ENCODE data around the gene ZMIZ1.
A peak's percentile ranks its signal among the peaks of the same experiment; 100 is the strongest.

Gene ZMIZ1

DNA sequence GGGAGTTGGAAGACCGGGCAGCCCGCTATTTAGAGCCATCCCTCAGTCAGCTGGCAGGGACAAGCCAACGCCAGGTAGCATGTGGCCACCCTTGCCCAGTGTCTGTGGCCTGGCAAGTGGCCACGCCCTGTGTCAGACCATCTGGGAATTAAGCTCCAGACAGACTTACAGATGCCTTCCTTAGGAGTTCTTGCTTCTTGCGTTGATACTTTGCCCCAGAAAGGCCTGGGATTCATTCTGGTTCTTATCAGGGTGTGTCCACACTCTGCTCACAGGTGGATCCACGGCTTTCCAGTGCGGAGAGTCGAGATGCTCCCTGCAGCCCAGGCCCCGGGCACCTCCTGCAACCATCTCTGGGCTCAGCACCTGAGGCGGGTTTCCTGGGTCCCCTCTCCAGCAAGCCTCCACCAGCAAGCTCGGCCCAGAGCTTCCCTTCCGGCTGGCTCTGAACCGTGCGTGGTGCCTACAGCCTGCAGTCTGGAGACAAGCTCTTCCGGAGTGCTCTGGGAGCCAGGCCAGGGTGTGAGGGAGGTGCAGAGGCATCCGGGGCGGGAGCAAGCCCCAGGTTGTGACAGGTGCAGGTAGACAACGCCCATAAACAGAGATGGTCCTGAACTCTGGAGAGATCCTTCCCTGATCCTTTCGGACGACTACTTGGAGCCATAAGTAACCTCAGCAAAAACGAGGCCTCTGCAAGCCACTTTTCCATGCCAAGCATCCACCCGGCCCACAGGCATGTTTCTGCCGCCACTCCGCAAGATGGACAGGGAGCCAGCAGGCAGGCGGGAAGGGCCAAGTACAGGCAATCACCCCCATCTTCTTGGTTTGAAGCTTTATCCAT lies 246.2 kb downstream of the ZMIZ1 start:
- DNase-seq = no peak

DNA sequence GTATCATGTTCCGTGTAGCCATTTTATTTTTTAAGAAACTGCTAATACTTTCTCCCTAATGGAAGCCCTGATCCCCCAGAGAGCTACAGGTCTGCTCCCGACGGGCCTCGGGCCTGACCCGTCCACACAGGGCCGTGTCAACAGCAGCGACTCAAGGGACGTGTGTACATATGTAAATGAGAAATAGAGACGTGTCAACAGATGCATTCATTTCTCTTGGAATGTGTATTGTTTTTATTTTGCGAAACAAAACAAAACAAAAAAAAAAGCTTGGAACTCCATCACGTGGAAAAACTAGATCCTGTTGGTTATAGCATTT lies 246.8 kb downstream of the ZMIZ1 start:
- no peak for DNase-seq

DNA sequence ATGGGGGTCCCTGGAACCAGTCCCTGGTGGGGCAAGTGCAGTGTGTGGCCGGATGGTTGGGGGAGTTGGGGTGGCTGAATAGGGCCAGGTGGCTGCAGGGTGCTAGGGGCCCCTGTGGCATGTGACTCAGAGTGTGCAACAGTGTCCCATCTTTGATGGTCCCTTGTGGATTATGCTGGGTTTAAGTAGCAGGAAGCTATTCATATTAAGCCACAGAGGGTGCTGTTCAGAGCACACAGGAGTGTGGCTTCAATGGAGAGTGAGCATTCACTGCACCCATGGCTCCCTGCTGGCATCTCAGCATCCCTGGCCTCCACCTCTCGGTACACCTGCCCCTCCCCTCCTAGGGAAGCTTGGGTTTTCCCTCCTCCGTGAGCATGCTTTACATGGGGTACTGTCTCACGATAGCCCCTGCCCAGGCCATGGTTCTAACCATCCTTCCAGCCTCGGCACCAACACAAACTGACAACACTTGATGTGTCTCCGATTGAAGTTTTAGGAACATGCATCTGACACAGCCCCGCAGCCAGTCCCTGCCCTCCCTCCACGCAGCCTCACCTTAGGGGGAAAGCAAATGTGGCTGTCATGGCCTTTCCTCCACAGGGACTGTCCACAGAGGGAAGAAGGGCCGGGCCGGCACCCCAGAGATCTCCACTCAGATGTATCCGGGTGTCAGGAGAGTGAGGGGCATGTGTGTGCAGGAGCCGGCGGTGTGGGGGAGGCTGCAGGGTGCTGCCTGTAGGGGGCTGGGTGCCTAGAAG lies 248.1 kb downstream of the ZMIZ1 start:
- peak; percentile 77 for DNase-seq

DNA sequence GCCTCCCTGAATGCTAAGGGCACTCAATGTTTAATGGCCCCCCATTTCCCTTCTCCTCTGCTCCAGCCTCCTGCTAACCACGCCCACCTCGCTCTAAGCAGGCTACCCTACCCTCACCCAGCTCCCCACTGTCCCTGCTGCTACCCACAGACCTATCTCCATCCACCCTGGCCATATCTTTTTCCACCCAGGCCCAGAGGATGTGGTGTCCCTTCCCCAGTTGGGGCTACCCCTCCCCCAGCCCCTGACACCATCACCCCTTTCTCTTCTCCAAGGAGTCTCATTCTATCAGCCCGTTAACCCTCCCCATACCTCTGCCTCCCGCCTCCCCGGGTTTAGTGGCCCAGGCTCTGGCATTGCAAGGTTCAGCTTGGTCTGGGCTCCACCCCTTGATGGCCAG lies 249.6 kb downstream of the ZMIZ1 start:
- no peak for DNase-seq

DNA sequence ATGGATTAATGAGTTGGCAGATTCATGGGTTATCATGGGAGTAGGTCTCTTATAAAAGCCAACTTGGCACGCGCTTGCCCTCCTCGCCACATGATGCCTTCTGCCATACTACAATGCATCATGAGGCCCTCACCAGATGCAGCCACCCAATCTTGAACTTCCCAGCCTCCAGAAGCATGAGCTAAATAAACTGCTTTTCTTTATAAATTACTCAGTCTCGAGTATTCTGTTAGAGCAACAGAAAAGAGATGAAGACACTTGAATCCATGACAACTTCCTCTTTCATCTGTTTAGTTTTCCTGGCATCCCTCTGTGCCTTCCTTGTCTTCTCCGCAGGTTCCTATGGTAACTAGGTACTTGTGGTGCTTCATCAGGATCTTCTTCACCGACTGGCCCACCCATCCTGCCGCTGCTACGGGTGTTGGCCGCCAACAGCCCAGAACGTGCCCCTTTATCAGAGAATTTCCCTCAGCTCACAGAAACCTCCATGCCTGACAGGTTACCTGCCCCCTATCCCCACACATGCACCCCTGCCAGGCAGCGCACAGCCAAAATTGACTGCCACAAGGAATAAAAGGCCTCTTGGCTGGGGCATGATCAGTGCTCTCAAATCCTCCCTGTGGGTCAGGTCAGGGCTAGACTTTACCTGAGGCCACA lies 250.5 kb downstream of the ZMIZ1 start:
- peak; percentile 65 for DNase-seq

DNA sequence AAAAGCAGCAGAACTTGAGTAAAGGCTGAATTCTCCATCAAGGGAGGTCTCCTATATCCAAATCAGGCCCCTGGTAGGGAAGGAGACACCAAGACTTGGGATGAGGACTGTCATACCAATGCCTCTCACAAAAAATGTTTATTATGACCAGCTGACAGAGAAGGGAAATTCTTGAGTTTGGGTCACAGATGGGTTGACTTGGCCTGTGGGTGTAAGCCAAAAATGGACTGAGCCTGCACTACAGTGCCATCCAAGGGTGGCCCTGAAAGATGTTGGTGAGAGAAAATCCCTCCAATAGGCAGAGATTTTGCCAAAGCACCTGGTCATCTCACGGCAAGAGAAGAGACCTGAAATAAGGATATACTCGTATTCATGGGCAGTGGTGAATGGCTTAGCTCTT lies 251.6 kb downstream of the ZMIZ1 start:
- DNase-seq = no peak

DNA sequence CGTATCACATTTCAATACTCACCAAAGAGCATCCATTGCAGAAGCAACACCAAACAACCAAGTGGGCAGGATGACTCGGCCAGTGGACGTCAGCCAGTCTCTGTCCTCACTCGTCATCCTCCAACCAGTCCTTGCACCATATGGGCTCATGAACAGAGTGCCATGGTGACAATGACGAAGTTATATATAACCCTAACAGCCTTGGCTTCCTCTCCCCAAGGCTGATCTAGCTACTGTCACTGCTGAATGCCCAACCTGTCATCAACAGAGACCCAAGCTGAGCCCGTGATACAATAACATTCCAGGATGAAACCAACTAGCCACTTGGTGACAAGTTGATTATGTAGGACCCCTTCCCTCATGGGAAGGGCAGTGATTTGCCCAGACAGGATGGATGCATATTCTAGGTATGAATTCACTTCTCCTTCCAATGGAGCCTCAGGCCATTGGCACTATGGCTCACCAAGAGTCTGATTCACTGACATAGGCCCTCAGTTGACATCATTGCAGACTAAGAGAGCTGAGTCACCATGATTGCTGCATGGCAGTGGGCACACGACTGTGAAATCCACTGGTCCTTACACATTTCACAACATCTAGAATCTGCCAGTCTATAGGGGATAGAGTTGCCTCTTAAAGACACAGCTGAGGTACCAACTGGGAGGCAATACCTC lies 252.2 kb downstream of the ZMIZ1 start:
- DNase-seq = no peak

DNA sequence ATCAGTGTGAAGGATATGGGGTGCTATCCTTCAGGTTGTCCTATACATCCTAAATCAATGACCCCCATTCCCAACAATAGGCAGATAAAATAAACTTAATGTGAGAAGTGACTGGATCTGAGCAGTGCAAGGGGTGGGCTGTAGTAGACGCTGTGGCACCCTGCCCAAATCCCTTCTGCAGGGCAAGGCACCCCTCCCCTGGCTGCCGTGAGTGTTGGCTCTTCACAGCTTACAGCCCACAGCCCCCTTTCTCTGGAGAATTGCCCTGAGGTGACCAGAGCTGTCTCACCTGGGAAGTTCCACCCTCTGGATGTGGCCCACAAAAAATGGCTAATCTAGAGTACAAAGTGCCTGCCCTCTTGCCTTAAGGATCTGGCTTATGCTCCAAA lies 252.7 kb downstream of the ZMIZ1 start:
- DNase-seq = no peak

DNA sequence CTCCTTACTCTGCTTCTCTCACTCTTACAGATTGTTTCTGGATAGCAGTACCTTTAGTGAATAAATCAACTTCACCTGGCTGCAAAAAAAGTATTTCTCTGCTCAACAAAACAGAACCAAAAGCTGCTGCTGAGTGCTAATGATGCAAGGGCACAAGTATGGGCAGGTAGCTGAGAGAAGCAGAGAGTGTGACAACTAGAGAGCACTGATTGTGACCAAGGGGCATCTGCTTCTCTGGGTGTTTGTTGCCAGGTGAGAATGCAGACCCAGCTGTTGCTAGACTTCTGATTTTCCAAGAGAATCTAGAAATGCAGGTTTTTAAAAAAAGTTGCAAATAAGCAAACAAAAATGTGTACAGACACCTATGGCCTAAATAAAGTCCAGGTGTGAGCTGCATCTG lies 253.2 kb downstream of the ZMIZ1 start:
- peak; percentile 13 for DNase-seq

DNA sequence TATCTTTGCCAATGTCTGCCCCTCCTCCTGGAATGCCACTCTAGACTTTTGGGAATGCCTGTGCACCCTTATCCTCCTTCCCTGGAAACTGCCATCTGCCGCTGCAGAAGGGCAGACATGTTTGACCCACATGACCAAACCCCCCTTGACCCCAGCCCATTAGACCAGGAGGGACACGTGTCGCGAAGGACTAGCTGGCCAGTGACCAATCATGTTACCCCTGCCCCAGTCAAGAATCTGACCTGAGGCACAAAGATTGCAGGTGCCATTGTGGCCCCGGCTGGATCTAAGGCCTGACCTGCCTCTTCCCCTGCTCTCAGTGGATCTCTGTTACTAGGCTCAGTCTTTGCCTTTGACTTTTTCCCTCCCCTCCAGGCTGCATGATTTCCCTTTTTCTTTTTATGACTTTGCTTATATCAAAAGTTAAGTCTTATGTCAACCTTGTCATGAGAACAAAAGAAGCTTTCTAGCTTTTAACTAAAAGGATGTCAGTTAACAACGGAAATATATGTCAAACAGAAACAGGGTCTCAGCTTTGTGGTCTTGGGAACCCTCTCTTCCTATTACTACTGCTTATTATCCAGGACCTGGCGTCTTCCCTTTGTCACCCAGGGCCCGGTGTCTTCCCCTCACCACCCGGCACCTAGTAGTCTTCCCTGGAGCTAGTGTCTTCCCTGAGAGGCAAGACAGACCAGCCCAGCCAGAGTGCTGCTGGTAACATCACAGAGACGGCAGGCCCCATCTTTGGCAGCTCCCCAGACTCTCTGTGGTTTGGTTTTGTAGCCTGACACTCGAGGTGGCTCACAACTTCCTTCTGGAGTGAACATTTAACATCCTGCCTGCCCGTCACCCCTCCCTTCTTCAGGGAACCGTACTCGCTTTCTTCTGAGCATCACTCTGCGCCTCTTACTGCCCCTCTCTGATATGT lies 254.1 kb downstream of the ZMIZ1 start:
- DNase-seq = no peak

DNA sequence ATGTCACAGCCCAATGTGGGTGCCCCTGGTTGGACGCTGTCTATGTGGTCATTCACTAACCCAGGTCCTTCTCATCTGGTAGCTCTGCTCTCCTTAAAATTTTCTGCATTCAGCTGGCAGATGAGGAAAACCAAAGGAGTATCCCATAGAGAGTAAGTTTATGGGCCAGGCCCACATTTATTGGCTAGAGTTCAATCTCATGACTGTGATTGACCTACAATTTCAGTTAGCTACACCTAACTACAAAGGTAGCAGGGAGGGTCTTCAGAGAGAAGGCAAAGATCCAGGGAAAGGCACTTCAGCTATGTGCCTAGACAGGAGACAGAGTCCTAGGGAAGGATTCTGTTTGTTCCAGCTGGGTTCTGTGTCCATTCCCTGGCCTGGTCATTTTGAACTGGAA lies 254.8 kb downstream of the ZMIZ1 start:
- DNase-seq = no peak

DNA sequence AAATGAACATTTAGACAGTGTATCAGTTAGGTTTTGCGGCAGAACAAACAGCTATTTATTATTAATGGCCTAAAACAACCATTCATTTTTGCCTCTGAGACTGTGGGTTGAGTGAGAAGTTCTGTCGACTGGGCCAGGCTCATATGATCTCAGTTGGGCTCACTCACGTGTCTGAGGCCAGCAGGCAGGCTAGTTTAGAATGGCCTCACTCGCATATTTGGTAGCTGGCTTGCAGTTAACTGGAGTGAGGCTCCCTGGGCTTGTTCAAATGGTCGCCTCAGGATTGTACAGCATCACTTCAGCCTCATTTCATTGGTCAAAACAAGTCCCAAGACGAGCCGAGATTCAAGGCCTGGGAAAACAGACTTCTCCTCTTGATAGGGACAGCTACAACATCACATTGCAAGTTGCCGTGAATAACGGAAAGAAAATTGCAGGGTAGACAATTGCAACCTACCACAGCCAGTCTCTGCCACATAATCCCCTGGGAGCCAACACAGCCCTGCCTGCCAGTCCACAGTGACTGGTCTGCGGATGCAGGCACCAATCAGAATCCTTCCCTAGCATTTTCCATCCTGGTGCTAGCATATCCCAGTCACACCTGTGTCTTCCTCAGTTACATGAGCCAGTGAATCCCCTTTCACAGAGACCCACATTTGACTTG lies 255.4 kb downstream of the ZMIZ1 start:
- DNase-seq = no peak

DNA sequence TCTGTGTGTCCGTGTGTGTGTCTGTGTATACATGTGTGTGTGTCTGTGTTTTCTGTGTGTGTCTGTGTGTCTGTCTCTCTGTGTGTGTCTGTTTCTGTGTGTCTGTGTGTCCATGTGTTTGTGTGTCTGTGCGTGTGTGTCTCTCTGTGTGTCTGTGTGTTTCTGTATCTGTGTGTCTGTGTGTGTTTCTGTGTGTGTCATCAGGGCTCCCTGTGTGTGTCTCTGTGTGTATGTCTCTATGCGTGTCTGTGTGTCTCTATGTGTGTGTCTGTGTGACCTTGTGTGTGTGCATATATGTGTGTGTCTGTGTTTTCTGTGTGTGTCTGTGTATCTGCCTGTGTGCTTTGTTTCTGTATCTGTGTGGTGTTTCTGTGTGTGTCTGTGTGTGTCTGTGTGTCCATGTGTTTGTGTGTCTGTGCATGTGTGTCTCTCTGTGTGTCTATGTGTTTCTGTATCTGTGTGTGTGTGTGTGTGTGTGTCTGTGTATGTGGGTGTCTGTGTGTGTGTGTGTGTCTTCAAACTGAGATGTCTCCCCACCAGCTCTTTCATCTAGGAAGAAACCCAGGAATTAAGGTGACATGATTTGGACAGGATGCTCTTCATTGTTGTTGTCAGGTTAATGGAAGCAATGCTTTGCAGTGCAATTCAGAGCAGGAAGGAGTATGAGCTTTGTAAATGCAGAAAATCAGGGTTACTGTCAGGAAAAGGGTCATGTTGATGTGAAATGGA lies 257.8 kb downstream of the ZMIZ1 start:
- no peak for DNase-seq

DNA sequence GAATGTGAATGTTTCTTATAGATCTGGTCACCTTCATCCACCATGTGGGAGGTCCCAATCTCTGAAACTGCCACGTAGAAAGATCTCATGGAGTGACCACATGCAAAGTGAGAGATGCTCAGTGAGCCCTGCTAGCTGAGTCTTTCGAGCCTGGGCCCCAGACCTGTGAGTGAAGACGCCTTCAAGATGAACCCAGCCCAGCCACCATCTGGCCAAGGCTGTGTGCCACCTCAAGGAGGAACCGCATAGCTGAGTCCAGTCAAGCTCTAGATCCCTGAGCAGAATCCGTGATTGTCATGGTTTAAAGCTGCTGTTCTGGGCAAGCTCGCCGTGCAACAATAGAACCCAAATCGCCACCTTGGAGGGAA lies 258.3 kb downstream of the ZMIZ1 start:
- DNase-seq = no peak

DNA sequence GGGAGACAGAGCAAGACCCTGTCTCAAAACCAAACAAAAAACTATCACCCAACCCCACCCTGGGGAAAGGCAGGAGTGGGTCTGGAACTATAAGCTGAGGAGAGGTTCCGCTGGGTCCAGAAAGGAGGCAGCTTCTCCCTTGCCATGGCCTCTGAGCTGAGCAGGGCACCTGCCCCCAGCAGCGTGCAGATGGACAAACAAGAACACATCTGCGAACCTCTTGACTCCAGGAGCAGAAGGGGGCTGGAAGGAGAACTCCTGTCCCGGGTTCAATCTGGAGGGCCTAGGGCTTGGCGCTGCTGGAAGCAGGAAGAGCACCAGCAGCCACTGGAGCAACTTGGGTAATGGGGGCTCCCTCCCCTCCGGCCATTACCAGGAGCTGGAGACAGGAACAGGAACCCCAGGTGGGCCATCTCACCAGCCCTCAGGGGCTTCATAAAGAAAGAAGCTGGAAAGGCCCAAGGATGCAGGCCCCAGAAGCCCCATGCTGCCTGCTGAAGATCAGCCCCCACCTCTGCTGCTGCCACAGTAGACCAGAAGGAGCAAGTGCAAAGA lies 259.5 kb downstream of the ZMIZ1 start:
- no peak for DNase-seq

DNA sequence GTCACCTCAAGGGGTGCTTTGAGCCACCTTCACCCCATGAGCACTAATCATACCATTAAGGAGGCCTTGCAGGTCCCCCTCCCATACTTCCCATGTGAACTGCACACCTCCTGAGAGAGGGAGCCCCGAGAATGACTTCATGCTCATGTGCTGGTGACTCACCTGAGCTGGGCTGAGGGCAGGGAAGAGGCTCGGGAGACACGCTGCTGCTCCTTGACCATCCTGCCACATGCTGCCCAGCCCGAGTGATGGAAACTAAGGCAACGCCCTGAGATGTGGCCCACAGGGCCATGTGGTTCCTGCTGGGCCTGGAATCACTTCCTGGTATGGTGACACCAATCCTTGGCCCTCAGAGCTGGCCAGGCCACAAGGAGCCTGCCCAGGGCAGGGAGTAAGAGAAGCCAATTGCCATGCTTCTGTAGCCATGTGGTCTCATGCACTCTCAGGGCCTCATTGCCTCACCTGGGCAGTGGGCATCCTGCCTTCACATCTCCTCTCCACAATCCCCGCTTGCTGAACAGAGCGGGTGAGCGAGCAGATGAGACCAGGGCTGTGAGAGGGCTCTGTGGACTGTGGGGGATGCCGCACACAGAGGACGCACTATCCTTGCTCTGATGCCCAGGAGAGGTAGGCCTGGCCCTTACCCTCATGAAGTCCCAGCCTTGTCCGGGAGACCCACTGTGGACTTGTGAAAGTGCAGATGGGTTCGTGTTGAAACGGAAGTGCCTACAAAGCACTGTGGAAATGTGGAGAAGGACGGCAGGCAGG lies 260.2 kb downstream of the ZMIZ1 start:
- DNase-seq = no peak

DNA sequence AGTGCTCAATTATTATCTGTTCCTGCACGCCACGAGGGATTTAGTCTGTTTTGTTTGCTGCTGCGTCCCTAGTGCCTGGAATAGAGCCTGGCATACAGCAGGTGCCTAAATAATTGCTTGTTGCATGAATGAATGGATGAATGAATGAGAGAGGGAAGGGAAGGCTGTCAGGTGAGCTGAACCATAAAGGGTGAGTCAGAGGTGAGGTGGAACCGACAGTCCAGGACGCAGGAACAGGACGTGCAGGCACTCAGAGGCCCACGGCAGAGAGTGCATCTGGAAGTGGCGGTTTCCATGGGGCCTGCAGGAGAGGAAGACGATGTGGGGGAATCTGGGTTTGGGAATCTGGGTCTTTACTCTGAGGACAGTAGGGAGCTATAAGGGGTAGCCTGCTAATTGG lies 260.8 kb downstream of the ZMIZ1 start:
- no peak for DNase-seq

DNA sequence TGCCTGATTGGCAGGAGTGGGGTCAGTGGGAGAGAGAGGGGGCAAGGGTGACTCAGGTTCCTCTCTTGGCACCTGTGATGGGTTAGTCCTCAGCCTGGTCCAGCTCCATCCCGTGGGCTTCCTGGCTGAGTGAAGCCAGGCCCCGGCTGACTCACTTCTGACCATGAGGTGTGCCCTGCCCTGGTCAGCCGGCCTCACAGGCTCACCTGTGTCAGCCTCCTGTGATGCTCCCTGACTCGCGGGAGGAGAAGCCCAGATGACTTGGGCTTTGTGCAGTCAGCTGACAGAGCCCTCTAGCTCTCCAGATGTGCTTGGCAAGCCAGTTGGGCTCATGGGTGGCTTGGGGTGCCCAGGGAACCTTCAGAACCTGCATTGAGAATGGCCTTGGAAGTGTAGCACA lies 262.5 kb downstream of the ZMIZ1 start:
- DNase-seq = no peak

DNA sequence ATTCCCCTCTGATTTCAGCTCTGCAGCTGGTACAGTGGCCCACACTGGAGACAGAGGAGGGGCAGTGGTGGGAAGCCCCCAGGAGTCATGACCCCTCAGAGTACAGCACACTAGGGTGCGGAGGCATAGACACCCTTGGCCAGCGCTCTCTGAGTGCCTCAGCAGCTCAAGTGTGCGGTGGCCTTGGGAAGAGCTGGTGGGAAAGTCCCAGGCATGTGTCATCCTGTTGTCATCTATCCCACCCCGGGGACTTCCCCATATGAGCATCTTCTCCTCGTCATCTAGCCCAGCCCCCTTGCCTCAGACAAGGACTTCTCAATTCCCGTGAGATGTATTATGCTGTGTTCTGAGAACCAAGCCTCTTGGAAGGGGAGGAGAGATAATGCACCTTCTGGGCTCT lies 262.9 kb downstream of the ZMIZ1 start:
- DNase-seq = no peak
